ENCODE data around the gene SNX27. TPM values are rescaled to one million over a fixed set of nuclear protein-coding genes. Genes with fewer than 3 reads are reported as not detected.
"Not testable (repeated sequence)": the region's sequence is repeated elsewhere in the genome, so short reads cannot be mapped to it uniquely, and the experiment has no call there.

SNX27 gene
- total RNA-seq, 8 experiments from 2014 or later, result 13.9 to 38.7 (median 31.0) TPM

DNA sequence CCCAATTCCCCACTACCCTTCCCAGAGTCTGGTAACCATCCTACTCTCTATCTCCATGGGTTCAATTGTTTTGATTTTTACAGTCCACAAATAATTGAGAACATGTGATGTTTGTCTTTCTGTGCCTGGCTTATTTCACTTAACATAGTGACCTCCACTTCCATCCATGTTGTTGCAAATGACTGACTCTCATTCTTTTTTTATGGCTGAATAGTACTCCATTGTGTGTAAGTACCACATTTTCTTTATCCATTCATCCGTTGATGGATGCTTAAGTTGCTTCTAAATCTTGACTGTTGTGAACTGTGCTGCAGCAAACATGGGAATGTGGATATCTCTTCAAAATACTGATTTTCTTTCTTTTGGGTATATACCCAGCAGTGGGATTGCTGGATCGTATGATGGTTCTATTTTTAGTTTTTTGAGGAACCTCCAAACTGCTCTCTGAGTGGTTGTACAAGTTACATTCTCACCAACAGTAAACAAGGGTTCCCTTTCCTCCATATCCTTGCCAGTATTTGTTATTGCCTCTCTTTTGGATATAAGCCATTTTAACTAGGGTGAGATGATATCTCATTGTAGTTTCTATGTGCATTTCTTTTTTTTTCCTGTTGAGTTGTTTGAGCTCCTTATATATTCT lies 58.3 kb downstream of the SNX27 start:
- H3K4me1 ChIP-seq (replicated peaks in 1 of 2); H3K4me3 ChIP-seq; H3K27ac ChIP-seq; ATAC-seq (replicated peaks in 6 of 8); in situ Hi-C loops (cut with MboI; ENCODE audit: low pct_unique_long_range_greater_than_20kb in 2 of 9, low sequenced_read_pairs in 9 of 9, unreplicated experiment in 9 of 9): not testable (repeated sequence)
- WGBS, 10 experiments, result 89 to 100% (median 100%) methylated on average over 1 to 2 of the region's 2 CpGs; no CpG with 5 or more reads in 1 of the 10 experiments

DNA sequence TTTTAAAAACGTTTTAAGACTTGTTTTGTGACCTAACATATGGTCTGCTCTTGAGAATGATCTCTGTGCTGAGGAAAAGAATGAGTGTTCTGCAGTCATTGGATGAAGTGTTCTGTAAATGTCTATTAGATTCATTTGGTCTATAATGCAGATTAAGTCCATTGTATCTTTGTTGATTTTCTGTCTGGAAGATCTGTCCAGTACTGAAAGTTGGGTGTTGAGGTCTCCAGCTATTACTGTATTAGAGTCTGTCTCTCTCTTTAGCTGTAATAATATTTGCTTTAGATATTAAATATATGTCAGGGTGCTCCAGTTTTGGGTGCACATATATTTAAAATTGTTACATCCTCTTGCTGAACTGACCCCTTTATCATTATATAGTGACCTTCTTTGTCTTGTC lies 61.6 kb downstream of the SNX27 start:
- 0 to 86% (median 50%) methylated on average over 1 of the region's 1 CpG; no CpG with 5 or more reads in 1 of the 10 experiments for WGBS, 10 experiments
- Histone ChIP-seq H3K4me1 (replicated peaks in 1 of 2) (no peaks in the 10 kb centered on the region), H3K27ac (no peak overlapping the region), H3K4me3 (no peak overlapping the region)
- ATAC-seq (replicated peaks in 6 of 8), result no peak
- in situ Hi-C loops (cut with MboI; ENCODE audit: low pct_unique_long_range_greater_than_20kb in 2 of 9, low sequenced_read_pairs in 9 of 9, unreplicated experiment in 9 of 9), result no loop called here

DNA sequence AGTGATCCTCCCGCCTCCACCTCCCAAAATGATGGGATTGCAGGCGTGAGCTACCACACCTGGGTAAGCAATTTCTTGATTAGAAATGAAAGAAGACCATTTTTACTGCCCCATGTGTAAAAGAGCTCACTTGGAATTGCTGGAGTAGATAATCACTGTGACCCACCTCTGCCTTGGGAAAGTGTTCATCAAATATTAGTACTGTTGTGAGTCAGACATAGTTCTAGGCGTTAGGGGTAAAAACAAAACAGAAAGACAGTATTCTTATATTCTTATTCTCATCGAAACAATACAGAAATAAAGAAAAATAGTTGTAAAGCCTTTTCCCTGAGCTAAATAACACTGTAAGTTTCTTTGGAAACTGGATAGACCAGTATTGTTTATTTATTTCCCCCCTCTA lies 68.5 kb downstream of the SNX27 start:
- Histone ChIP-seq H3K4me3 (no peak overlapping the region), H3K4me1 (replicated peaks in 1 of 2) (no peaks in the 10 kb centered on the region), H3K27ac (no peak overlapping the region)
- 30 to 100% (median 78%) methylated on average over 1 to 4 of the region's 4 CpGs for WGBS, 10 experiments
- in situ Hi-C loops (cut with MboI; ENCODE audit: low pct_unique_long_range_greater_than_20kb in 2 of 9, low sequenced_read_pairs in 9 of 9, unreplicated experiment in 9 of 9), result no loop called here
- no peak for ATAC-seq (replicated peaks in 6 of 8)

DNA sequence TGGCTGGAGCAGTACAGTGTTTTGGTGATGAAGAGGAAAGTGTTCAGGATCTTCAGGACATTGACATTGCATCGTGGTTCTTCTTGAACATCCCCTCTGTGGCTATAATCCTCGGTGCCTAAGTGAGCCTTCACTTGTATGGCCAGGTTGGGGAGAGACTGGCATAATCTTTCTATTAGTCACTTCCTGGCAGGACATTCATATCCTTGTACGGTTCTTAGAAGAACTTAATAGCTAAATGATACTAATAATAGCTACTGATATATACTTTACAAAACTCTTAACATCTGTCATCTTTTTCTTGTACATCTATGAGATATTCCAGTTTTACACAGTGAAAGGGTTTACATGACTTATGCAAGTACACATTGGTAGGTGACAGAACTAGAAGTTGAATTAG lies 69.0 kb downstream of the SNX27 start:
- WGBS, 10 experiments, result 13 to 100% (median 85%) methylated on average over 1 to 3 of the region's 3 CpGs
- H3K4me1 ChIP-seq (replicated peaks in 1 of 2), result no peaks in the 10 kb centered on the region
- in situ Hi-C loops (cut with MboI; ENCODE audit: low pct_unique_long_range_greater_than_20kb in 2 of 9, low sequenced_read_pairs in 9 of 9, unreplicated experiment in 9 of 9), result no loop called here
- ATAC-seq (replicated peaks in 6 of 8), result peak in 1 of 8 experiments; percentile 45
- no peak overlapping the region for H3K27ac ChIP-seq
- no peak overlapping the region for H3K4me3 ChIP-seq

DNA sequence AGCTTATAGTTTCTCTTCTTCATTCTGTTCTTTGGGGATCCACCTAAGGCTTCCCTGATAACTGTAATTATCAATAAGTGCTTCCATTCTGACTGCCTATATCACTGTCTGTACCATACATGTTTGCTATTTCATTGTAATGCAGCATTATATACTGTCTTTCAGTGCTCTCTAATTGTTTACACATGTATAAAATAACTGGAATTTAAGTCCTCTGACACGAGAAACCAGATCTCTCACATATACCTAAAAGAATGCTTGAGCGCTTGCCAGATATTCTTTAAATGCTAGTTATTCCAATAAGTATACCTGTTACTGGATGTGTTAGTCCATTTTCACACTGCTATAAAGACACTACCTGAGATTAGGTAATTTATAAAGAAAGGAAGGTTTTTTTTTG lies 70.1 kb downstream of the SNX27 start:
- WGBS, 10 experiments, result 67 to 100% (median 89%) methylated on average over 1 to 2 of the region's 2 CpGs
- no peak for ATAC-seq (replicated peaks in 6 of 8)
- in situ Hi-C loops (cut with MboI; ENCODE audit: low pct_unique_long_range_greater_than_20kb in 2 of 9, low sequenced_read_pairs in 9 of 9, unreplicated experiment in 9 of 9), result no loop called here
- Histone ChIP-seq H3K27ac (no peak overlapping the region), H3K4me1 (replicated peaks in 1 of 2) (no peaks in the 10 kb centered on the region), H3K4me3 (no peak overlapping the region)

DNA sequence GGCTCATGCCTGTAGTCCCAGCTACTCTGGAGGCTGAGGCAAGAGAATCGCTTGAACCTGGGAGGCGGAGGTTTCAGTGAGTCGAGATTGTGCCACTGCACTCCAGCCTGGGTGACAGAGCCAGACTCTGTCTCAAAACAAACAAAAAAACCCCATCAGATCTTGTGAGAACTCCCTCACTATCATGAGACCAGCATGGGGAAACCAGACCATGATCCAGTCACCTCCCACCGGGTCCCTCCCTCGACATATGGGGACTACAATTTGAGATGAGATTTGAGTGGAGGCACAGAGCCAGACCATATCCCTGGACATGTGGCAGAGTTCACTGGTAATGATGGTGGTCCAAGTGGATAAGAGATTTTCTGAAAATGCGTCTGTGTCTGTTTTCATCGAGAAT lies 71.1 kb downstream of the SNX27 start:
- in situ Hi-C loops (cut with MboI; ENCODE audit: low pct_unique_long_range_greater_than_20kb in 2 of 9, low sequenced_read_pairs in 9 of 9, unreplicated experiment in 9 of 9); H3K4me1 ChIP-seq (replicated peaks in 1 of 2); H3K27ac ChIP-seq; H3K4me3 ChIP-seq; ATAC-seq (replicated peaks in 6 of 8): not testable (repeated sequence)
- 93 to 100% (median 96%) methylated on average over 1 to 6 of the region's 7 CpGs for WGBS, 10 experiments

DNA sequence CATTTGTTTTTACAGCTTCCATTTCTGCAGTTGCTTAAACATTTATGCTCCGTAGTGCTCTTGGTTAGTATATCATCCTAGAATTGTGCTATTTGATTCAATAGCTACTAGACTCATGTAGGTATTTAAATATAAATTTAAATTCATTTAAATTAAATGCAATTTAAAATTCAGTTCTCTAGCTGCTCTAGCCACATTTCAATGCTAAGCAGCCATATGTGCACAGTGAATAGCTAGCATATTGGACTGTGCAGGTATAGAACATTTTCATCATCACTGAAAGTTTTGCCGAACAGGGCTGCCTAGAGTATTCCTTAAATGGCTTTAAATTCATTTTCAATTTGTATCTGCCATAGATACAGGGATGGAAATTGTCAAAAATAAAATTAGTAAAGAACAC lies 72.3 kb downstream of the SNX27 start:
- Histone ChIP-seq H3K4me1 (replicated peaks in 1 of 2) (no peaks in the 10 kb centered on the region), H3K27ac (no peak overlapping the region), H3K4me3 (no peak overlapping the region)
- 14 to 100% (median 95%) methylated on average over 1 to 2 of the region's 2 CpGs; no CpG with 5 or more reads in 1 of the 10 experiments for WGBS, 10 experiments
- peak in 1 of 8 experiments; percentile 89 for ATAC-seq (replicated peaks in 6 of 8)
- in situ Hi-C loops (cut with MboI; ENCODE audit: low pct_unique_long_range_greater_than_20kb in 2 of 9, low sequenced_read_pairs in 9 of 9, unreplicated experiment in 9 of 9), result no loop called here

DNA sequence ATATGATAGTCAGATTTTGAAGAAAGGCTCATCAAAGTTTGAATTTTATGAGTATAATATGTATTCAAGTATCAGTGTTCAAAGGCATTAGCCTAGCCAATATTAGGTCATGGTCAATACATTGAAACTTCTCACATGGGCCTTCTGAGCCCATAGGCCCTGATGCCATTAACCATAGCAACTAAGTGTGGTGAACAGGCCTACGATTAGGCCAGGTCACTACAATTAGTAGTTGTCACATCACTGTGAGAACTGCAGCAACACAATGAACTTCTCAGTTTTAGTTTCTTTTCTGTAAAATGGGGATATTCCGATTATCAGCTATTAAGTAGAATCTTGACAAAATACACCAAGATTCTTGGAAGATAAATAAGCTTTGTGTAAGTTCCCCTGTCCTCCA lies 74.7 kb downstream of the SNX27 start:
- H3K4me3 ChIP-seq, result no peak overlapping the region
- H3K4me1 ChIP-seq (replicated peaks in 1 of 2), result no peaks in the 10 kb centered on the region
- 76 to 100% (median 95%) methylated on average over 1 to 2 of the region's 2 CpGs; no CpG with 5 or more reads in 1 of the 10 experiments for WGBS, 10 experiments
- in situ Hi-C loops (cut with MboI; ENCODE audit: low pct_unique_long_range_greater_than_20kb in 2 of 9, low sequenced_read_pairs in 9 of 9, unreplicated experiment in 9 of 9), result no loop called here
- no peak for ATAC-seq (replicated peaks in 6 of 8)
- no peak overlapping the region for H3K27ac ChIP-seq

DNA sequence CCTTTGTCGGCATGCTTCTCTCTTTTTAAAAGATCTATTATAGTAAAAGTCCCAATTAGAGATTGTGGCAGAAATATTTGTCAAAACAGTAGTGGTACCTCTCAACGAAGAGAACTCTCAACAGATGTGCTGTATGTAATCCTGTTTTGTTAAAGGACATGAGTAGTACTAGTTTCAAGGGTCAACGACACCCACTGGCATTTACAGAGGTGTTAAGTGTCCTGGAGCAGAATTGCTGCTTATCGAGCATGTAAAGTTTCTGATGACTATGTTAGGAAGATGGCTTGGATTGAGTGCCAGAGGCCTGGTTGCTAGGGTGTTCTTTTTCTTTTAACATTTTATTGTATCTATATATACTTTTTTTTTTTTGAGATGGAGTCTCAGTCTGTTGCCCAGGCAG lies 77.6 kb downstream of the SNX27 start:
- 43 to 100% (median 90%) methylated on average over 1 to 4 of the region's 4 CpGs; no CpG with 5 or more reads in 1 of the 10 experiments for WGBS, 10 experiments
- Histone ChIP-seq H3K4me3 (no peak overlapping the region), H3K27ac (no peak overlapping the region), H3K4me1 (replicated peaks in 1 of 2) (no peaks in the 10 kb centered on the region)
- in situ Hi-C loops (cut with MboI; ENCODE audit: low pct_unique_long_range_greater_than_20kb in 2 of 9, low sequenced_read_pairs in 9 of 9, unreplicated experiment in 9 of 9), result no loop called here
- ATAC-seq (replicated peaks in 6 of 8), result no peak

DNA sequence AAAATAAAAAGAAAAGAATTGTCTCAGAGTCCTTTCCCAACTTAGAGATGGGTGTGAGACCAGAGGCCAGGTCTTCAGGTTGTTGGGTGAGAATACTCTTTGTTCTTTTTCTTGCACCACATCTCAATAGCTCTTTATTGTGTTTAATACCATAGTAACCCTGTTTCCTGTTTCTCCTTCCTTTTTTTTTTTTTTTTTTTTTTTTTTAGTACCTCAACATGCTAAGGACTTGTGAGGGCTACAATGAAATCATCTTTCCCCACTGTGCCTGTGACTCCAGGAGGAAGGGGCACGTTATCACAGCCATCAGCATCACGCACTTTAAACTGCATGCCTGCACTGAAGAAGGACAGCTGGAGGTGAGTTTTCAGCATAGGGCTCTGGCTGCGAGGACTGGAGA lies 80.4 kb downstream of the SNX27 start:
- no peaks in the 10 kb centered on the region for H3K4me1 ChIP-seq (replicated peaks in 1 of 2)
- in situ Hi-C loops (cut with MboI; ENCODE audit: low pct_unique_long_range_greater_than_20kb in 2 of 9, low sequenced_read_pairs in 9 of 9, unreplicated experiment in 9 of 9), result no loop called here
- no peak overlapping the region for H3K4me3 ChIP-seq
- no peak for ATAC-seq (replicated peaks in 6 of 8)
- no peak overlapping the region for H3K27ac ChIP-seq
- 69 to 100% (median 93%) methylated on average over 2 to 3 of the region's 3 CpGs for WGBS, 10 experiments

DNA sequence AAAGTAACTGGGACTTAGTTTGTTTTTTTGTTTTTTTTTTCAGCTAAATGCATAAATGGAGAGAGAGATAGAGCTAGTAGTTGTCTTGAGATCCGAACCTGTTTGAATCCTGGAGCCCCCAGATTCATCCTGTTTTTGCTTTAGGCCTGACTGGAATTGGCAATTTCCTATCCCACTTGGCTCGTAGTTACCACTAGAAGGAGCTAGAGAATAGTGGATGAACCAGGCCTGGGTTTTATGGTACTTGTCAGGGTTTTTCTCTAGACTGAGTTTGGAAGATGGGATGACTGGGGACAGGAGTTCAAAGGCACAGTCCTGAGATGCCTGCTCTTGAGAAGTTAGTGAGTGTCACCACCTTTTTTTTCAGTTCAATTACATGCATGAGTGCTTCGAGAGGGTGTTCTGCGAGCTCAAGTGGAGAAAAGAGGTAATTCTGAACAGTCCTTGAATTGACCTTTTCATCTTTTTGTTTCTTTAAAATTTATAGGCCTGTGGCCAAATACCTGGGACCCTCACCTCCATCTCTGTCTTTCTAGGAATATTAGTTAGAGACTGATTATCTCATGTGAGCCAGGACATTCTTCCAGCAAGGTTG lies 81.3 kb downstream of the SNX27 start:
- peaks cover 4 to 5% of the 10 kb centered on the region in 2 donors for H3K4me1 ChIP-seq (replicated peaks in 1 of 2)
- peak; percentile 15 to 68 (median 56) for ATAC-seq (replicated peaks in 6 of 8)
- H3K27ac ChIP-seq, result no peak overlapping the region
- in situ Hi-C loops (cut with MboI; ENCODE audit: low pct_unique_long_range_greater_than_20kb in 2 of 9, low sequenced_read_pairs in 9 of 9, unreplicated experiment in 9 of 9), result no loop called here
- no peak overlapping the region for H3K4me3 ChIP-seq
- WGBS, 10 experiments, result 20 to 87% (median 75%) methylated on average over 1 to 4 of the region's 4 CpGs; no CpG with 5 or more reads in 1 of the 10 experiments

DNA sequence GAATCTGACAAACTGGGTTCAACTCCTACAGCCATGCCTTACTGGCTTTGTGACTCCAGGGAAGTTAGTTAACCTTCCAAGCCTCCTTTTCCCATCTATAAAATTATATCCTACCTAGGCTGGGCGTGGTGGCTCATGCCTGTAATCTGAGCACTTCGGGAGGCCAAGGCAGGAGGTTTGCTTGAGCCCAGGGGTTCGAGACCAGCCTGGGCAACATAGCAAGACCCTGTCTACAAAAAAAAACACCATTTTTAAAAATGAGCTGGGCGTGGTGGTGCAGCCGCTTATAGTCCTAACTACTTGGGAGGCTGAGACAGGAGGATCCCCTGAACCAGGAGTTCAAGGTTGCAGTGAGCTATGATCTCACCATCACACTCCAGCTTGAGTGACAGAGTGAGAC lies 89.7 kb downstream of the SNX27 start:
- 87 to 100% (median 93%) methylated on average over 1 to 5 of the region's 5 CpGs; no CpG with 5 or more reads in 4 of the 10 experiments for WGBS, 10 experiments
- H3K27ac ChIP-seq, result no peak overlapping the region
- in situ Hi-C loops (cut with MboI; ENCODE audit: low pct_unique_long_range_greater_than_20kb in 2 of 9, low sequenced_read_pairs in 9 of 9, unreplicated experiment in 9 of 9), result no loop called here
- H3K4me3 ChIP-seq, result no peak overlapping the region
- H3K4me1 ChIP-seq (replicated peaks in 1 of 2), result peaks cover 19 to 29% of the 10 kb centered on the region in 2 donors
- no peak for ATAC-seq (replicated peaks in 6 of 8)

DNA sequence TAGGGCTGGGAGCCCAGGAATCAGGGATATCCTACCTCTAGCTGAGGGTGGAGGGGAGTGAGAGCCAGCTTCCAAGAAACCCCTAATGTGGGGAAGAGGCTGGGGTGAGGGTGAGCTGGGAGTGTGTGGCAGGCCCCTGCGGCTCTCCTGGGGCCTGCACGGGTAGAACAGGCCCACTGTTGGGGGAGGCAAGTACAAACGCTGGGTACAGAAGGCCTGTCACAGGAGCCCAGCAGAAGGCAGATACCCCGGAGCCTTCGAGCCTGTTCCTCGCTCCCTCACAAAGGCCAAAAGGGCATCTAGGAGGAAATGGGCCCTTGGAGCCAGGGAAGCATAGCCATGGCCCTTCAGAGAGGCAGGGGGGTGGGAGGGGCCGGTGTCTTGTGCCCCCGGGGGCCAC lies 91.1 kb downstream of the SNX27 start:
- Histone ChIP-seq H3K4me3 (no peak overlapping the region), H3K4me1 (replicated peaks in 1 of 2) (peaks cover 18 to 26% of the 10 kb centered on the region in 2 donors), H3K27ac (no peak overlapping the region)
- in situ Hi-C loops (cut with MboI; ENCODE audit: low pct_unique_long_range_greater_than_20kb in 2 of 9, low sequenced_read_pairs in 9 of 9, unreplicated experiment in 9 of 9), result no loop called here
- peak in 3 of 8 experiments; percentile 10 to 25 (median 18) for ATAC-seq (replicated peaks in 6 of 8)
- whole genome bisulfite sequencing, 10 experiments, result 50 to 100% (median 67%) methylated on average over 1 to 6 of the region's 8 CpGs; no CpG with 5 or more reads in 6 of the 10 experiments

DNA sequence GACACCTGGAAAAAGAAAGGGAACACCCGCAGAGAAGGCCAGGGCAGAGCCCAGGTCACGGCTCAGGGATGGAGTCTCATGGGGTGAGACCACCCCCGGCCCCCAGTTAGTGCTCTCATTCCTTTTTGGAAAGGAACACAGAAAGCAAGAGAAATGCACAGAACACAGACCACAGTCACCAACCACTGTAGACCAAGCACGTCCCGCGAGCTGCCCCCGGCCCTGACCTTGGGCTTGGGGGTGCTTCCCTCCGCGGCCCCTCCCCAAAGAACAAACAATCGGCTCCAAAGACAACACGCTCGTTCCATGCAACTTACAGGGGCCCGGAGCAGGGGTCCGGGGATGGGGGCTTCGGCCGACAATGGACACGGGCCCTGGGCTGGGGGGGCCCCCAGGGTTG lies 92.0 kb downstream of the SNX27 start:
- H3K4me3 ChIP-seq, result no peak overlapping the region
- WGBS, 10 experiments, result 68 to 91% (median 89%) methylated on average over 1 to 6 of the region's 17 CpGs; no CpG with 5 or more reads in 3 of the 10 experiments
- H3K4me1 ChIP-seq (replicated peaks in 1 of 2), result peaks cover 10 to 17% of the 10 kb centered on the region in 2 donors
- in situ Hi-C loops (cut with MboI; ENCODE audit: low pct_unique_long_range_greater_than_20kb in 2 of 9, low sequenced_read_pairs in 9 of 9, unreplicated experiment in 9 of 9), result no loop called here
- no peak for ATAC-seq (replicated peaks in 6 of 8)
- no peak overlapping the region for H3K27ac ChIP-seq
